Measurements from ENCODE around the gene LRRC75B.

The LRRC75B gene

DNA sequence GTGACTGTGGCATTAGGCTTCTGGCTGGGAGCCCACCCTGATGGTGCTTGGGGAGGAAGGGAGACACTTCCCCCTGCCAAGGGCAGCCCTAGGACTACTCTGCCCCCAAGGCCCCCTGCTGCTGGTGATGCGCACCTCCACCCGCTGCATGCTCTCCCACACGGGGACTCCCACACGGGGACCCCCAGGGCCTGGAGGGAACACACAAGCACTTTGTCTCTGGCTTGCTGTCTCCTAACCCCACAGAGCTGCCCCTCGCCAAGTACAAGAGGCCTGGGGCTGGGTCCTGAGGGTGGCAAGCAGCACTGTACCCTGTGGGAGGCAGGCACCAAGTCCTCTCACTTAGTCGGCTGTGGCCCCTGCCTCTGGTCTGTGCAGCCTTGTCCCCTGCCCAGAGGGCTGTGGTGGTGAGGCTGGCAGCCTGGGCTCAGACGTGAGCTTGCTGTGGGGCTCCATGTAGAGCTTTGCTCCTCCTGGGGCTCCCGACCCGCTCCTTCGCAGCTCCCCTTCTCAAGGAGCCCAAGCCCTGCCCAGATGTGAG lies 7.9 kb downstream of the LRRC75B start:
- DNase-seq, result no peak

DNA sequence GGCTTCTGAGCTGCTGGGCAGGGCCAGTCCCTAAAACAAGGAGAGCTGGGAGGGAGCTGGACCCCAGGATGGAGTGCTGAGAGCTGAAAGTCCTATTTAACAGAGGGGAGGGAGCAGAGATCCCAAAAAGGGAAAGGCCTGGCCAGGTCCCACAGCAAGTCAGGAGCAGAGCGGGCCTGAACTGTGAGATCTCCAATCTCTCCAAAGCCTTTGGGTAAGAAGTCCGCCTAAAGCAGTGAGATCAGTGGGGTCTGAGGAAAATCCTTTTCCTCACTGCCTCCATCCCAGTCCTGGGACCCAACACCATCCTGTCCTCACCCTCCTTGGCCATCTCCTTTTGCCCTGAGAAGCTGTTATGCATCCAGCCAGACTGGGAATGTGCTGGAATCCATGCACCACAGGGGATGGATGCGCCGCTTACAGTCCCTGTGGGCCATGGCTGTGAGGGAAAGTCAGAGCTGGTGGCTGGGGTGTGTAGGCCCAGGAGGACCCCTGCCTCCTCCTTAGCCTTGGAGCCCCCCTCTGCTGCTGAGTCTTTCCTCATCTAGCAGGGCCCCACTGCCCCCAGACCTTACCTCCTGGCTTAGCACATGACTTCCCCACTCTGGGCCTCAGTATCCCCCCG lies 8.6 kb downstream of the LRRC75B start:
- DNase-seq, result no peak

DNA sequence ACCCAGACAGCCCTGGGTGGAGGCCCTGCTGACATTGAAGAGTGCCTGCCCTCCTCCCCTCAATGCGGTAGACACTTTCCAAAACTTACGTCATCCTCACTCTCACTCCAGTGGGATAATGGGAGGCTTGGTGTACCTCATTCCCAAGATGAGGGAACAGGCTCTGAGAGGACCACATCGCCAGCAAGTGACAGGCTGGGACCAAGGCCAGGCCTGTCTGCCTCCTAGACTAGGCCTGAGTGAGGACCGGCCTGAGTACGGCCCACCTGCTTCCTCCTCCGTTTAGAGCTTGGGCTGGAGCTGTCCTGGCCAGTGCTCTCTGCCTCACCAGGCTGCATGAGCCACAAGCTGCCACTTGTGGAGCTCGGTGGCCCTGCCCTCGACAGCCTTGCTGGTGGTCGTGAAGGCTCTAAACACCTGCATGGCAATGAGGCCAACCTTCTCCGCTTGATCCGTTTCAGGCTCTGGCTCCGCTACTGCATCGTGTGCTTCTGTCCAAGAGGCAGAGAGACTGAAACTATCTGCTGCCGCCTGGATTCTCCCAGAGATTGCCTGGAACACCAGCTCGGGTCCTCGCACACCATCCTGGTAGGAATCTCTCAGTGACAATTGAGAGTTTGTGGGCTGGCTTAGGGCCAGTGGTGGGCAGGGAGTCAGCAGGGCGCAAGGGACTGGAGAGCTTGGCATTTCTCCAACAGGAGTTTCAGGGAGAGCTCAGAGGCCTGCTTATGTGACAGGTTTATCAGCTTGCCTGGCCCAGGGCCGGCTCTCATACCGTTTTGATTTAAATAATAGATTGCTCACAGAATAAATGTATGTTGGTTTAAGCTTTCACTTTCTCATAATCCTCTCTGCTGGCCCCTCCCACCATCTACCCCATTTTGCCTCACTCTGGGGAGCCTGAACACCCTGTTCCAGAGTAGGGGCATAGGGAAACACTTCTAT lies 9.4 kb downstream of the LRRC75B start:
- no peak for DNase-seq

DNA sequence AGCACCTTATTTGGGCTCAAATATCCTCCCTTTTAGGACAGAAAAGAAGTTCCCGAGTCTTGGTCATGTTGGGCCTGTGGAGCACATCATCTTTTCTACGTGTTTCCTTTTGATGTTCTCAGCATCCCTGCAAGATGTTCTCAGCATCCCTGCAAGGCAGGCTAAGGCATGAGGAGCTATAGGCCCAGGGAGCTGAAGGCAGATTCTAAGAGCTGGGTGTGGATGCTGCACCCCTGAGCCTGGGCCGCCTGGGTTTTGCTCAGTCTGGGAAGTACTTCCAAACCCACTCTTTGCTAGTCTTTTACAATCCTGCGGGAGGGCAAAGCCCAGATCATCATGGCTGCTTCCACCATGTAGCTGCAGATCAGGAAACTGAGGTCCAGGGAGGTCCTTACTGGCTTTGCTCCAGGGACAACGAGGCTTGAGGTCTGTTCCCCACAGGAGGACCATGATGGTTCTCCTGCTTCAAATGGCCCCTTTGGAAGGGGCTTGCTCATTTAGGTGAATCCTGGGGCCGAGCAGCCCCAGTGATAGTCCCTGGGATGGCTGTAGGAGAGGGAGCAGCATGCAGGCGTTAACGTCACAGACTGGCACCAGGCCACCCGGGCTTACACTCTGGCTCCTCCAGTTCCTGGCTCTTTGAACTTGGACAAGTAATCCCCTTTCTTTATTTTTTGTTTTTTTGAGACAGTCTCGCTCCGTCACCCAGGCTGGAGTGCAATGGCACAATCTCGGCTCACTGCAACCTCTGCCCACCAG lies 10.6 kb downstream of the LRRC75B start:
- no peak for DNase-seq

DNA sequence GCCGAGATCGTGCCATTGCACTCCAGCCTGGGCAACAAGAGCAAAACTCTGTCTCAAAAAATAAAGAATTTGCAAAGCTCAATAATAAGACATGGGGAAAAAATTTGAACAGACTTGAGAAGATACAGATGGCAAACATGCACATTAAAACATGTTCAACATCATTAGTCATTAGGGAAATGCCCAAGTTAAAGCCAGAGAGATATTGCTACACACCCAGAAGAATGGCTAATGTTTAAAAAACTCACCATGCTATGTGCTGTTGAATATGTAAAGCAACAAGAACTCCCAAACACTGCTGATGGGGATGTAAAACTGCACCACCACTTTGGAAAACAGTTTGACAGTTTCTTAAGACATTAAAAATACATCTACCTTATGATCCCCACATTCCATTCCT lies 12.6 kb downstream of the LRRC75B start:
- DNase-seq, result no peak

DNA sequence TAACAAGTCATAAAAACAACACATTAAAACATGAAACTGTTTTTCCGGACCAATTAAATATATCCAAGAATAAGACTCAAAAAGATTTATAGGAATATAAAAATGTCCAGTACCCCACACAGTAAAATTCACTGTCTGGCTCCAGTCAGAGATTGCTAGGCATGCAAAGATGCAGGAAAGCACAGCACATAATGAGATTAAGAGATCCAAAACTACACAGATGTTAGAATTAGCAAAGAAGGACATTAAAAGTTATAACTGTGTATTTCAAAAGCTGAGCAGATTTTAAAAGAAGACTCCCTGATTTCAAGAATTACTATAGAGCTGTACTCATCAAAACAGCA lies 13.6 kb downstream of the LRRC75B start:
- DNase-seq, result no peak

DNA sequence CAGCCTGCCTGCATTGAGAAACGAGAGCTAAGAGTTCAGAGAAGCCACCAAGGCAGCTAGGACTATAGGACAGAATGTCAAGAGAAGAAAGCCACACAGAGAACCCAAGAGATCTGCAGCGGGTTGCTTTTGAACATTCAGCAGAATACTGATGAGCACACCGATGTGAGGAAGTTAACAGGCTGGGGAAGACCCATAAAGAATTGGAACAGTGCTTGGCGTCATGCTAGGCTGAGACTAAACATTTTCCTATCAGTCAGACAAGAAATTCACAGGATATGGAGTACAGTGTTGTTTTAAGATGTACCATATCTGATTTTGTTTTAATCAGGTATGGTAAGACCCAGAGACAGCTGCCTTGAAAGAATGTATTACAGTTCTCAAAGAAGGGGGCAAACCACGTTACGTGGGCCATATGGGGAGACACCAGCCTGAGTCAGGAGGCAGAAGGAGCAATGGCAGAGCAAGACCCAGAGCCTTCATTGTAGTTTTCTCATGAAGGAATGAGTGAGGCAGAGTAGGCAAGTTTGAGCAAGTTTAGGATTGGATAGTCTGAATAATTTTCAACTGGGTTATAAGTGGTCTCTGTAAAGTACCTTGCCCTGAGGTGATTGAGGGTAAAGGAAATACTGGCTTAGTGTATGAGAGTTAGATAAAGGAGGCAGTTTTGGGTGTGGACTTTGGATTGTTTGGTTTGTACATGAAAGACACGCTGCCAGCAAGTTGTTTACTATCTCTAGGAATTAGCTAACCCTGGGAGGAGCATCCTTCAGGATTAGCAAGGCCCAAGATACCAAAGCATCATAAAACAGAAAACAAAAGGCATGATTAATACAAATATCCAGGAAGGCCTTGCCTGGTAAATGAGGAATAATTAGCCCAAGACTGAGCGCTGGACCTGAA lies 14.3 kb downstream of the LRRC75B start:
- no peak for DNase-seq

DNA sequence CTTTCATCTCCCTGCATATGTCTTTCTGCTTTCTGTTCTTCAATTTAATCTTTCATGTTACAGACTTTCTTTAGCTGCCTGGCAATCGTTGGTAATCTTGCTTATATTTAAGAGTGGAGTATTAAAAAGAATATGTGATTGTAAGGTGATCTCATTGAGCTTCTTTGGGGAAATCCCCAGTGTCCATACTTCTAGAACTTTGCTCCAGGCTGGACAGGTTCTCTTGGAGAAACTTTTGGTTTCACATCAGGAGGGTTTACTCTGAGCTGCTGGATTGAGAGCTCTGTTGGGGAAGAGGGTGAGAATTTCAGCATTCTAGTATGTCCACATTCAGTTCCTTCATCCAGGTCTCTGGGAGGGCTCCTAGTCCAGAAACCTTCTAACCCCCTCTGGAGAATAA lies 16.1 kb downstream of the LRRC75B start:
- DNase-seq, result no peak

DNA sequence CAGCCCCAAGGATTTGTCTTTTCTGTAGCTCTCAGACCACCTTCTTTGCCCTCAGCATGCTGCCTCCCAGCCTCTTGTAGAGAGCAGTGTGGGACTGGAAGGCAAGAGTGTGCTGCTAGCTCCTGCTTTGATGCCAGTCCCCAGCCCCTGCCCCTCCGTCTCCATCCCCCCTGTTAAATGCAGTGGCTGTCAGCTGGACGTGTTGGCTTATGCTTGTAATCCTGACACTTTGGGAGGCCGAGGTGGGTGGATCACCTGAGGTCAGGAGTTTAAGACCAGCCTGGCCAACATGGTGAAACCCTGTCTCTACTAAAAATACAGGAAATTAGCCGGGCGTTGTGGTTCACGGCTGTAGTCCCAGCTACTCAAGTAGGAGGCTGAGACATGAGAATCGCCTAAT lies 21.6 kb downstream of the LRRC75B start:
- DNase-seq, result no peak

DNA sequence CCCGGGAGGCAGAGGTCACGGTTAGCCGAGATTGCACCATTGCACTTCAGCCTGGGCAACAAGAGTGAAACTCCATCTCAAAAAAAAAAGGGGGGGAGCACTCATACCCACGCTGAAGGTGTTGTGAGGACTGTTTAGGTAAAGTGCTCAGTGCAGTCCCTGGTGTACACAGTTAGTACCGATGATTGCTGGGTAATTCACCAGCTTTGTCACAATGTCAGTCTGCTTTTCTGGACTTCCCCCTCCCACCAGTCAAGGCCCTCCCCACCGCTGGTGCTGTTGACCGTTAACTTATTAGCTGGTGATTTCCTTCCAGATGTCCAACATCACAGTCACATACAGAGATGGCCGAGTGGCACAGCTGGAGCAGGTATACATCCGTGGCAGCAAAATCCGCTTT lies 25.2 kb downstream of the LRRC75B start:
- no peak for DNase-seq

DNA sequence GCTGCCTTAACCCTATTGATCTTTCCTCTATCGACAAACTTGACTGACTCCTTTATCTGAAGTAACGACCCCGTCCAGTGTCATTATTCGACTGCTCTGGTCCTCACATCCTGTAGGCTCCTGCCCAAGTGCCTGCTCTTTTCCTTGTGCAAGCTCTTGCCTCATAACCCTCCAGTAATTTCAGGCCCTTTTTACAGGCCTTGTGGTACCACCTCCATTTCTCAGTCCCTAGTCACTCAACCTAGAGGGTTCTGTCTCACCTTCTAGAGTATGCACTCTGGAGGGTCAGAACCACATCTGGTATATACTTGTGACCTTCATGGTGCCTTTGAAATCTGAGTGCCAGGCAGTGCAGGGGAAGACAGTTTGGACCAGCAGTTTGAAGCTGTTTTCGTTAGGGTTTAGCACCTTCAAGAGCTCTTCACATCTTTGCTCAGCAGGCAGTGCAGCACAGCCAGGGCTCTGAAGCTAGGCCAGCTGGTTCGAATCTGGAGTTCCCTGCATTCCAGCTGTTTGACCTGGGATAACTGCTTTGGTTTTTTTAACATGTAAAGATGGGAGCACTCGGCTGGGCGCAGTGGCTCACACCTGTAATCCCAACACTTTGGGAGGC lies 25.9 kb downstream of the LRRC75B start:
- DNase-seq, result no peak

DNA sequence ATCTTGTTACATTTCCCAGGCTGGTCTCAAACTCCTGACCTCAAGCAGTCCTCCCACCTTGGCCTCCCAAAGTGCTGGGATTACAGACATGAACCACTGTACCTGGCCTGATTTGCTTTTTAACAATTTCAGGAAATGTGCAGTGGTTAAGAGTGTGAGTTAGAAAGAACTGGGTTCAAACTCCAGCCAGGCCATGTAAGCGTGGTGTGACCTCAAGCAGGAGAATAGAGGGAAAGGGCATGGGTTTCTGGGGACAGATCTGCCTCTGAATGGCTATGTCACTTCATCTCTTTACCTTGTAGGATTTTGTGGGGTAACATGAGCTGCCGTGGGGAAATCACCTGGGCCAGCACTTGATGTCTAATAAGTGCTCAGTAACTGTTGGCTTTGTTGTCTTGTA lies 27.8 kb downstream of the LRRC75B start:
- DNase-seq, result no peak

DNA sequence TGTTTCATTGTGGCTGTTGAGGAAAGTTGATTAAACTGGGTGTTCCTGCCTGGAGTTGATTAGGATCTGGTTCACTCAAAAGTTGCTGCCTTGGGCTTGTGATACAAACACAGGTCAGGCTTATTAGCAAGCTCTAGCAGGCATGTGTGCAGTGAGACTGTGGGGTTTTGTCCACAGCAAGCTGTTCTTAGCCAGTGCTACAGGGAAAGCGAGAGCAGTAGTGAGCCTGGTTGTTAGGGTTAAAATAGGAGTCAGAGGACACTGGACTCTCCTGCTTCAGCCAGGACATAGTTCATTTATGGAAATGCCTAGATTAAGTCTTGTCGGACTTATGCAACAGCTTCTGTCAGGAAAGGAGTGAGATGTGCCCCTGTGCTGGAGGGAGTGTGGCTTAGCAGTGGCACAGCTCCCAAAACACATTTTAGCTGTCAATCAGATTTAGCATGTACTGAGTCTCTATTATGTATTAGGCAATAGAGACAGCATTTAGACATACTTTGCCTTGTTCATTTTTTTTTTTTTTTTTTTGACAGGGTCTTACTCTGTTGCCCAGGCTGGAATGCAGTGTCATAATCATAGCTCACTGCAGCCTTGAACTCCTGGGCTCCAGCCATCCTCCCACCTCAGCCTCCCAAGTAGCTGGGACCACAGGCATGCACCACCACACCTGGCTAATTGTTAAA lies 28.4 kb downstream of the LRRC75B start:
- no peak for DNase-seq

DNA sequence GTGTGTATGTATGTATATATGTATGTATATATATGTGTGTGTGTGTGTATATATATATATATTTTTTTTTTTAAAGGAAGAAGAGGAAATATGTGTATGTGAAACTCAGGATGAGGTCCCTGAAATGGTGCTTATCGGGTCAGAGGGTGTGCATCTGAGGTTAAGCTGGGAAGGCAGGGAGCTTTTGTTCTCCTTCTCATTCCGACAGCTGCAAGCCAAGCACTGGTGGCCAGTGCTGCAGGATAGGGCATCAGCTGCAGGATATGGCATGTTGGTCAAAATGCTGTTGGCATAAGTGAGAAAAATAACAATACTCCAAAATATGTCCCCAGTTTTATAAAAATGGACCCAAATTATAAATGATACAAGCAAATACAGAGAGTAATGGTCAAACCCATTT lies 29.6 kb downstream of the LRRC75B start:
- DNase-seq, result no peak

DNA sequence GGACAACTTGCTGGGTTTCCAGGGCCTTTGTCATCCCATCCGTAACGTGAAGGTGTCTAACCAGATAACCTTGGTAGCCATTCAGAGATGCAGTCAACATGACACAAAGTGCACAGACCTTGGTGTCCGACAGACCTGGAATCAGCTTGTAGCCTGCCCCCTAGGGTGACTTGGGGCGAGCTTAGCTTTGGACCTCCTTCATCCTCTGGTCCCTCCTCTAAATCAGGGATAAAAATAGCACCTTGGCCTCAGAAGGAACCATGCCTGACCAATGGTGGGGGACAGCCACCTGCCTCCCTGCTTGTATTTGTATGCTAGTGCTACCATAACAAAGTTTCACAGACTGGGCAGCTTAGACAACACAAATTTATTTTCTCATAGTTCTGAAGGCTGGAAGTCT lies 33.4 kb downstream of the LRRC75B start:
- no peak for DNase-seq

DNA sequence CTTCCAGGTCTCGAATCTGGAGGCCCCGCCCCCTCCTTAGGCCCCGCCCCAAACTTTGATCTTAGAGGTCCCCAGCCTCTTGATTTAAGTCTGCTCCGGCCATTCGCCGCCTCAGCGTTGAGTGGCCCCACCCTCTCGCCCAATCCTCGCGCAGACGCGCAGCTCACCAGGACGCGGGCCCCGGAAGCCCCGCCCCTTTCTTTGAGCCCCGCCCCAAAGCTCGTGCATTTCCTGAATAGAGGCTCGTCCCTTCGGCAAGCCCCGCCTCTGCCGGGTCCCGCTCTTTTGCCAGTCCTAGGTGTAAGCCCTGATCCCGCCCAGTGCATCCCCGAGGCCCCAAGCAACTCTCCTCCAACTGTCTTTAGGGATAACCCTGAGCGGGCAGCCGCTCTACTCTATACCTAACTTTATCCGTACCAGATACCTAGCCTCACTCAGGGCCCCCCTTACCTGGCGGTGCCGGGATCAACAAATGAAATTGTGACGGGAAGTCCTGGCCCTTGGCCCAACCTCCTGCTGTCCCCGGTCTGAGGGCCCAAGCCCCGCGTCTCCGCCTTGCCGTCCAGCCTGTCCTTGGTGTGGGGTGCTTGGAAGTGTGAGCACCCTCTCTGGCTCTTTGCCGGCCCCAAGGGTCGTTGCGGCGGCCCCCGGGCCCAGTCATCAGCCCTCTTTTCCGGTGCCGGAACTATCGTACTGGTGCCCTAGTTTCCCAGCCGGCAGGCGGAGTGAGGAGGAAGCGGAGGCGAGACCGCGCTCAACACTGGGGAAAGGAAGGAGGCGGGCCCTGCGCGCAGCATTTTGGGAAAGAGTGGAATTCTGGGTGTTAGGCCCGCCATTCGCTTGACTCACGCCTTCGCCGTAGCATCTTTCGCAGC lies 37.5 kb downstream of the LRRC75B start, which contains the start of gene SNRPD3:
Gene SNRPD3 (plus strand): TSS at position 835 of the 875 bp plus-strand sequence. CDS start 1,676 bp downstream, outside the sequence.
- peak; percentile 99 for DNase-seq

DNA sequence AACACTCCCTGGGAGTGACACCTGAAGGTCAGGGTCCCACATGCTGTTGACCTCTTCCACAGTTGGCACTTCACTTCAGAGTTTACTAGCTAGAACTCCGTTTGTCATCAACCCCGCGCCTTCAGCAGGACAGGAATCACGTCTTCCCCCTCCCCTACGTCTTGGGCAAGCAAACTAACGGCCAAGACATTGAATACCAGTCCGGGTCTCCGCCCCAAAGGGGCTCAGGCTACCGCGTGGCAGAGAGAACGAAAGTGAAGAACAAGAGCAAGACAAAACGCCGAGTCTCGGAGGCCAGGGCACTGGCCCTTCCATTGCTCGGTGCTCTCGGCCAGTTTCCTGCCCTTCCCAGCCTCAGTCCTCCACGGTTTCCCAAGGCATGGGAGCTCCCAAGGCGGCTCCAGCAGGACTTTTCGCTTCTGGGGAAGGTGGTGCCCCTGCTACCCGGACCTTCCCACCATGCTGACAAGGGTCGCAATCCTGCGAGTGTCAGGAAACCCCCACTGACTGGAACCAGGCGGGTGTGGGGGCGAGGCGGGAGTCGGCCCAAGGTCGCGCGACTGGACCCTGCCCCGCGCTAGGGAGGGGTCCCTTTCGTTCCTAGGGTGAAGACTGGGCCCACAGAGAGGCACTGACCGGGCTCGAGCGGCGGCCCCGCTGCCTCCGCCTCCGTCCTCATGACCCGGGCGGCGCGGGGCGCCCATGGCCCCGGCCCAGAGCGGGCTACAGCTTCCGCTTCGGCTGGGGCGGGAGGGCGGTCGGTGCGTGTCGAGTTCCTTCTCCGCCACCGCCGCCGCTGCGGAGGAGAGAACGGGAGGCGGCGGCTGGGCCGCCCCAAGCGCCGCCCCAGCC lies 38.3 kb downstream of the LRRC75B start, which contains the start of gene GUCD1:
Gene GUCD1 (minus strand): TSS at position 826 of the 852 bp plus-strand sequence. CDS start 147 bp downstream, at position 679.
- peak; percentile 25 for DNase-seq

DNA sequence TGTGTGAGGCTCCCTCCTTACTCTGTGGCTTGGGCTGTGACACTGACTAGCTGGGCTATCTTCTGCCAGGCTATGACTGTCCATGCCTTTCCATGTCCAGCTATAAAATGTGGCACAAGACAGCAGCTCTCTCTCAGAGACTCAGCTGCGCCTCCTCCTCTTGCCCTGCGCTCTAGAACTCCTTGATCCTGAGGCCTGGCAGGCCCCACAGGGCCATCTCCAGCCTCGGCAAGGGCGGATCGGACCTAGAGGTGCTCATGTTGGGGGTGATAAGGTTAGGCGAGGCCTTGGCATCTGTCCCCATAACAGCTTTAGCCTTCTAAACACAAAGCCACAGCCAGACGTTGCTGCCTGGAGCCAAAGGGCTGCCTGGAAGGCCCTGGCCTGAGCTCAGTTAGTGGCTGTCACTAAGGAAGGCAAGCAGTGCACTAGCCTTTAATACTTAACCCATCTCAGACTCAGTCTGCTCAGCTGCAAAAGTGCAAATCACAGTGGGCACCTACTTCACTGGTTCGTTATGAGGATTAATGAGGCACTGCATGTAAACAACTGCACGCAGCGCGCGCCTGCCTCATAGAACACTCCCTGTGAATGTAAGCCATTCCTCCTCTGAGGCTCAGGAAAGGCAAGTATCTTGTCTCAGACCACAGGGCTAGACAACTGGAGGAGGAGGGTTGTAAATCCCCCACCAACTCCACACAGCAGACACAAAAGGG lies 39.1 kb downstream of the LRRC75B start:
- DNase-seq, result no peak

Data from activated naive CD4-positive, alpha-beta T cell treated with anti-CD3 and anti-CD28 coated beads, Interleukin-2, amount 50 U/mL, for 16 hours (primary cell).